Dermis blood vessel endothelial cell (primary cell): Measurements from ENCODE around the gene C7orf25. TPM values are rescaled to one million over a fixed set of nuclear protein-coding genes. Genes with fewer than 3 reads are reported as not detected.
"Not testable (repeated sequence)": the region's sequence is repeated elsewhere in the genome, so short reads cannot be mapped to it uniquely, and the experiment has no call there.

ENCODE experiments used
- DNase-seq: peaks from one replicate; pipeline ENCODE4 v3.0.0; 2010
- total RNA-seq: library from RNA; depleted of rRNA; stranded (reverse); fragments of >200 nt; gene quantifications from 2 replicates; pipeline ENCODE4 v1.2.3, GENCODE V29; 2014

C7orf25 gene
- total RNA-seq, 1 donor from 2014 or later = 8.0 TPM

- DNase-seq = no peak
Observed at GRCh38 chr7:42928754-42929153, 16.9 kb upstream of the C7orf25 start.

- DNase-seq = no peak
Observed at GRCh38 chr7:42926204-42926603, 14.3 kb upstream of the C7orf25 start.

GRCh38 chr7:42925630-42926029 lies 13.8 kb upstream of the C7orf25 start:
- no peak for DNase-seq

- no peak for DNase-seq
Observed at GRCh38 chr7:42924223-42924838, 12.5 kb upstream of the C7orf25 start.

- no peak for DNase-seq
Observed at GRCh38 chr7:42922017-42922753, 10.3 kb upstream of the C7orf25 start.

- DNase-seq = no peak
Observed at GRCh38 chr7:42915356-42915755, 3.5 kb upstream of the C7orf25 start.

- peak; percentile 71 for DNase-seq
Observed at GRCh38 chr7:42914421-42915045, 2.7 kb upstream of the C7orf25 start.

- DNase-seq = no peak
Observed at GRCh38 chr7:42914009-42914408, 2.1 kb upstream of the C7orf25 start.

GRCh38 chr7:42913591-42913990 lies 1.7 kb upstream of the C7orf25 start:
- no peak for DNase-seq

GRCh38 chr7:42910306-42910705 lies 1.6 kb downstream of the C7orf25 start:
- DNase-seq = no peak

- DNase-seq = no peak
Observed at GRCh38 chr7:42907316-42907715, 4.6 kb downstream of the C7orf25 start.

GRCh38 chr7:42906181-42906580 lies 5.7 kb downstream of the C7orf25 start:
- no peak for DNase-seq

- no peak for DNase-seq
Observed at GRCh38 chr7:42902331-42902730, 9.5 kb downstream of the C7orf25 start.

GRCh38 chr7:42900842-42901241 lies 11.0 kb downstream of the C7orf25 start:
- no peak for DNase-seq

GRCh38 chr7:42893346-42894240 lies 18.3 kb downstream of the C7orf25 start:
- DNase-seq = no peak

- DNase-seq = no peak
Observed at GRCh38 chr7:42886893-42887505, 24.9 kb downstream of the C7orf25 start.

GRCh38 chr7:42886129-42886528 lies 25.7 kb downstream of the C7orf25 start:
- DNase-seq = peak; percentile 29

- not testable (repeated sequence) for DNase-seq
Observed at GRCh38 chr7:42885183-42885582, 26.7 kb downstream of the C7orf25 start.

- no peak for DNase-seq
Observed at GRCh38 chr7:42883950-42884349, 27.9 kb downstream of the C7orf25 start.

- DNase-seq = no peak
Observed at GRCh38 chr7:42880392-42880791, 31.5 kb downstream of the C7orf25 start.

GRCh38 chr7:42878303-42878702 lies 33.6 kb downstream of the C7orf25 start:
- DNase-seq = no peak

- DNase-seq = no peak
Observed at GRCh38 chr7:42877862-42878261, 34.0 kb downstream of the C7orf25 start.
